HCT116 (cell line): ENCODE data around the gene SEPHS1. TPM values are rescaled to one million over a fixed set of nuclear protein-coding genes. Genes with fewer than 3 reads are reported as not detected.
A peak's percentile ranks its signal among the peaks of the same experiment; 100 is the strongest.
"Not testable (repeated sequence)": the region's sequence is repeated elsewhere in the genome, so short reads cannot be mapped to it uniquely, and the experiment has no call there.

Experiments used
- ATAC-seq: fragments of 200-7000 bp; cut with Tn5 transposase; 2 replicates; pipeline ENCODE4 v1.9.1; 2020; ENCODE audit warnings: mild to moderate bottlenecking, moderate library complexity
- BruUV-seq: library from RNA; stranded (reverse); fragments of 400-500 nt; replicated peaks from 2 replicates; lab custom pipeline; 2021; lab: Mats Ljungman, UMichigan
- CTCF ChIA-PET: fragments of 300-600 bp; sonication (Branson Sonifier 250); formaldehyde crosslinking; loops from one replicate; lab custom pipeline; 2021; ENCODE audit warnings: antibody characterized with exemption; lab: Charles Lee
- POLR2A ChIA-PET: fragments of 300-600, 350-600 bp; sonication (Branson Sonifier 250); formaldehyde crosslinking; loops from one replicate; lab custom pipeline; 2021; ENCODE audit warnings: antibody characterized with exemption; lab: Charles Lee
- RAD21 ChIA-PET, 2 experiments: fragments of 300-600 bp; sonication (Branson Sonifier 250); formaldehyde crosslinking; loops; one replicate each; lab custom pipeline; 2023; ENCODE audit warnings: low total read pairs in 2 of 2; ENCODE audit not compliant: uncharacterized antibody in 2 of 2, unreplicated experiment in 2 of 2, low non-redundant PET in 1 of 2; lab: Charles Lee
- DNase-seq: peaks from one replicate; pipeline ENCODE4 v3.0.0-alpha.2; 2010; ENCODE audit warnings: low read depth, low spot score
- H2AFZ ChIP-seq: fragments of 200-600 bp; shearing (Covaris generic), sonication (generic); 2 replicates; pipeline ENCODE4 v1.6.1; 2017; ENCODE audit warnings: low read depth, mixed run types, mixed read lengths, antibody characterized with exemption, low read length; ENCODE audit not compliant: poor library complexity, severe bottlenecking
- H3K27ac ChIP-seq: 2 replicates; pipeline ENCODE4 v1.5.1; 2012; ENCODE audit warnings: low read depth, low read length
- H3K27me3 ChIP-seq: fragments of 200-600 bp; sonication (generic); 2 replicates; pipeline ENCODE4 v1.6.1; 2016; ENCODE audit warnings: mixed run types, low read length, mixed read lengths; ENCODE audit not compliant: insufficient read depth
- H3K36me3 ChIP-seq, 2 experiments: fragments of 200-500 bp in 1 of 2; fragments of 200-600 bp in 1 of 2; sonication (Bioruptor generic) in 1 of 2; sonication (generic) in 1 of 2; 2 replicates each; pipeline versions ENCODE4 v1.5.1 to v1.6.1; 2014 to 2016; ENCODE audit warnings: low read length in 2 of 2, inconsistent platforms in 1 of 2, mixed read lengths in 1 of 2, mixed run types in 1 of 2; ENCODE audit not compliant: insufficient read depth in 2 of 2, control insufficient read depth in 1 of 2
- H3K4me1 ChIP-seq, 2 experiments: fragments of 200-600 bp in 1 of 2; sonication (generic) in 1 of 2; 2 replicates each; pipeline versions ENCODE4 v1.5.1 to v1.6.1; 2012 to 2017; ENCODE audit warnings: low read length in 2 of 2, inconsistent platforms in 1 of 2, mild to moderate bottlenecking in 1 of 2, mixed read lengths in 1 of 2, mixed run types in 1 of 2, moderate library complexity in 1 of 2; ENCODE audit not compliant: insufficient read depth in 2 of 2, control insufficient read depth in 1 of 2
- H3K4me2 ChIP-seq: fragments of 200-600 bp; sonication (generic); 2 replicates; pipeline ENCODE4 v1.6.1; 2017; ENCODE audit warnings: mixed run types, low read length, mixed read lengths
- H3K4me3 ChIP-seq, 2 experiments: fragments of 200-600 bp in 1 of 2; sonication (generic) in 1 of 2; replicated peaks in 1 of 2; 2 replicates each; pipeline ENCODE4 v1.5.1; 2011 to 2016; ENCODE audit warnings: low read length in 2 of 2, control low read depth in 1 of 2, low read depth in 1 of 2, mild to moderate bottlenecking in 1 of 2, mixed read lengths in 1 of 2, mixed run types in 1 of 2
- H3K79me2 ChIP-seq: fragments of 200-600 bp; sonication (generic); 2 replicates; pipeline ENCODE4 v1.6.1; 2017; ENCODE audit warnings: mild to moderate bottlenecking, mixed run types, low read length, moderate library complexity, mixed read lengths; ENCODE audit not compliant: insufficient read depth
- H3K9ac ChIP-seq: fragments of 200-600 bp; sonication (generic); 2 replicates; pipeline ENCODE4 v1.6.1; 2016; ENCODE audit warnings: low read length, mixed read lengths
- H3K9me2 ChIP-seq: fragments of 200-600 bp; sonication (generic), shearing (Covaris generic); 2 replicates; pipeline ENCODE4 v1.6.1; 2017; ENCODE audit warnings: mixed run types, mild to moderate bottlenecking, moderate library complexity; ENCODE audit not compliant: insufficient read depth
- H3K9me3 ChIP-seq, 2 experiments: fragments of 200-500 bp in 1 of 2; fragments of 200-600 bp in 1 of 2; sonication (Bioruptor generic) in 1 of 2; sonication (generic) in 1 of 2; 2 replicates each; pipeline ENCODE4 v1.6.1; 2014 to 2017; ENCODE audit warnings: low read length in 2 of 2, mixed read lengths in 2 of 2, inconsistent platforms in 1 of 2, low read depth in 1 of 2, mild to moderate bottlenecking in 1 of 2, mixed run types in 1 of 2, moderate library complexity in 1 of 2; ENCODE audit not compliant: control insufficient read depth in 1 of 2, insufficient read depth in 1 of 2
- H4K20me1 ChIP-seq: fragments of 200-600 bp; sonication (generic), shearing (Covaris generic); 2 replicates; pipeline ENCODE4 v1.6.1; 2017; ENCODE audit warnings: mixed run types, mild to moderate bottlenecking, moderate library complexity; ENCODE audit not compliant: insufficient read depth
- ATF3 ChIP-seq: IDR thresholded peaks from 2 replicates; pipeline ENCODE4 v1.6.1; 2012
- CBX3 ChIP-seq: IDR thresholded peaks from 2 replicates; pipeline ENCODE4 v1.6.1; 2012; ENCODE audit warnings: low read depth
- CEBPB ChIP-seq: IDR thresholded peaks from 2 replicates; pipeline ENCODE4 v1.6.1; 2012; ENCODE audit warnings: low read depth
- EGR1 ChIP-seq: IDR thresholded peaks from 2 replicates; pipeline ENCODE4 v1.6.1; 2012; ENCODE audit warnings: low read depth
- EZH2 ChIP-seq: fragments of 200-600 bp; sonication (generic); IDR thresholded peaks from 2 replicates; pipeline ENCODE4 v1.6.1; 2017; ENCODE audit warnings: antibody characterized with exemption, mixed run types
- EZH2phosphoT487 ChIP-seq: fragments of 200-600 bp; IDR thresholded peaks from 2 replicates; pipeline ENCODE4 v1.6.1; 2018; ENCODE audit warnings: antibody characterized with exemption, borderline replicate concordance
- FOSL1 ChIP-seq: IDR thresholded peaks from 2 replicates; pipeline ENCODE4 v1.6.1; 2012; ENCODE audit warnings: low read depth
- RAD21 ChIP-seq: IDR thresholded peaks from 2 replicates; pipeline ENCODE4 v1.6.1; 2012; ENCODE audit warnings: low read depth, mild to moderate bottlenecking
- SIN3A ChIP-seq: IDR thresholded peaks from 2 replicates; pipeline ENCODE4 v1.6.1; 2012; ENCODE audit warnings: low read depth
- SP1 ChIP-seq: IDR thresholded peaks from 2 replicates; pipeline ENCODE4 v1.6.1; 2012; ENCODE audit warnings: low read depth
- SRF ChIP-seq: IDR thresholded peaks from 2 replicates; pipeline ENCODE4 v1.6.1; 2012; ENCODE audit warnings: low read depth
- YY1 ChIP-seq: IDR thresholded peaks from 2 replicates; pipeline ENCODE4 v1.6.1; 2011; ENCODE audit warnings: low read length, low read depth, moderate library complexity, mild to moderate bottlenecking; ENCODE audit not compliant: insufficient replicate concordance; ENCODE audit errors: extremely low read depth
- ZNF274 ChIP-seq: fragments of 200-500 bp; sonication (Bioruptor generic); IDR thresholded peaks from 2 replicates; pipeline ENCODE4 v1.6.1; 2014; ENCODE audit warnings: mild to moderate bottlenecking, low read depth, low read length, inconsistent platforms
- intact Hi-C: fragments of 100-400 bp; cut with micrococcal nuclease; formaldehyde crosslinking; loops from 2 replicates; pipeline ENCODE4 v1.10.0; 2022
- total RNA-seq: library from RNA; stranded (reverse); gene quantifications from one replicate; pipeline ENCODE4 v1.2.1, GENCODE V29; 2021; ENCODE audit not compliant: unreplicated experiment
- TF ChIP-seq, protein P1 (sequence below): IDR thresholded peaks from 2 replicates; pipeline ENCODE4 v1.6.1; 2012
- TF ChIP-seq, protein P2 (sequence below), 3 experiments: fragments of 200-600 bp in 1 of 3; sonication (generic) in 1 of 3; IDR thresholded peaks in 2 of 3; conservative IDR thresholded peaks in 1 of 3; 2 replicates each; pipeline ENCODE4 v1.5.1; 2012 to 2017; ENCODE audit warnings: low read depth in 2 of 3, low read length in 2 of 3, antibody characterized with exemption in 1 of 3, borderline replicate concordance in 1 of 3, control low read depth in 1 of 3, mild to moderate bottlenecking in 1 of 3, mixed read lengths in 1 of 3, mixed run types in 1 of 3, moderate library complexity in 1 of 3; ENCODE audit not compliant: insufficient read depth in 1 of 3

The SEPHS1 gene
- total RNA-seq, 1 experiment from 2014 or later = 51.7 TPM

DNA sequence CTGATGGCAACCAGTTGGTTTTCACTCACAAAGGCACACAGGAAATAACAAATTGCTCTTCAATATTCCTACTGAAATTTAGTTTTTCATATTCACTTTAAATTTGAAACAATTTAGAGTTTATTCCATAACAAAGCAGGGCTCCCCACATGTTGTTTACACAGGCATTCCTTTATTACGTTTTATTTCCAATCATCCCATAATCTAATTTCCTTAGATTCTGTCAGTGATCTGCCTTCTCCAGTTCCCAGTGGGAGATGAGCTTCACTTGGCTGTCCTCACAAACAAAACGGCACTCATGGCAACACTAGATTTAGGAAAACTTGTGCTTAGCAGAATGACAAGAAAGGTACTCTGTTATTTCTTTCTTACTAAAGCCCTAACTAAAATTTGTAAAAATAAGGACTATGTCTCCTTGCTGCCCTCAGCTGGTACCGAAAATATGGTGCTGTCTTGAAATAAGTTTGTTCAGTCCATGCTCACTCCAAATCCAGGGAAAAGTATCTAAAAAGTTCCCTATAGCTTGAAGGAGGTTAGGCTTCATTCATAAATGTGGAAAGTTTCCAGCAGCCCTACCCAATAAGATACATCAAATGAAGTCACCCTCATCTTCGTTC lies 71.2 kb downstream of the SEPHS1 start:
- Histone ChIP-seq H3K27ac (no peak overlapping the region), H3K36me3 (no peaks in the 10 kb centered on the region; a peak in 1 of 4 replicates), H2AFZ (no peak overlapping the region), H3K4me3 (no peak overlapping the region), H4K20me1 (no peaks in the 10 kb centered on the region), H3K79me2 (no peaks in the 10 kb centered on the region), H3K9me2 (no peaks in the 10 kb centered on the region), H3K27me3 (no peaks in the 10 kb centered on the region), H3K9me3 (no peaks in the 10 kb centered on the region), H3K4me1 (peaks cover 0 to 2% of the 10 kb centered on the region in 2 experiments; a peak in 1 of 4 replicates), H3K4me2 (no peak overlapping the region), H3K9ac (no peak overlapping the region)
- intact Hi-C loops = no loop called here
- ChIA-PET RAD21 (no interaction called here), POLR2A (no interaction called here), CTCF (no interaction called here)
- TF ChIP-seq, protein P1, sequence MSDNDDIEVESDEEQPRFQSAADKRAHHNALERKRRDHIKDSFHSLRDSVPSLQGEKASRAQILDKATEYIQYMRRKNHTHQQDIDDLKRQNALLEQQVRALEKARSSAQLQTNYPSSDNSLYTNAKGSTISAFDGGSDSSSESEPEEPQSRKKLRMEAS = no peak
- TF ChIP-seq SP1 (no peak), EZH2 (no peak), SIN3A (no peak), CBX3 (no peak), EZH2phosphoT487 (no peak), ATF3 (no peak), RAD21 (0 out of 2 replicates have a peak, but pooled peaks have one; percentile 24), CEBPB (no peak), EGR1 (no peak), FOSL1 (no peak), SRF (no peak), YY1 (no peak), ZNF274 (no peak)
- TF ChIP-seq, protein P2, sequence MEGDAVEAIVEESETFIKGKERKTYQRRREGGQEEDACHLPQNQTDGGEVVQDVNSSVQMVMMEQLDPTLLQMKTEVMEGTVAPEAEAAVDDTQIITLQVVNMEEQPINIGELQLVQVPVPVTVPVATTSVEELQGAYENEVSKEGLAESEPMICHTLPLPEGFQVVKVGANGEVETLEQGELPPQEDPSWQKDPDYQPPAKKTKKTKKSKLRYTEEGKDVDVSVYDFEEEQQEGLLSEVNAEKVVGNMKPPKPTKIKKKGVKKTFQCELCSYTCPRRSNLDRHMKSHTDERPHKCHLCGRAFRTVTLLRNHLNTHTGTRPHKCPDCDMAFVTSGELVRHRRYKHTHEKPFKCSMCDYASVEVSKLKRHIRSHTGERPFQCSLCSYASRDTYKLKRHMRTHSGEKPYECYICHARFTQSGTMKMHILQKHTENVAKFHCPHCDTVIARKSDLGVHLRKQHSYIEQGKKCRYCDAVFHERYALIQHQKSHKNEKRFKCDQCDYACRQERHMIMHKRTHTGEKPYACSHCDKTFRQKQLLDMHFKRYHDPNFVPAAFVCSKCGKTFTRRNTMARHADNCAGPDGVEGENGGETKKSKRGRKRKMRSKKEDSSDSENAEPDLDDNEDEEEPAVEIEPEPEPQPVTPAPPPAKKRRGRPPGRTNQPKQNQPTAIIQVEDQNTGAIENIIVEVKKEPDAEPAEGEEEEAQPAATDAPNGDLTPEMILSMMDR (IDR thresholded peaks at IDR 0.05 in 2 of 3, conservative IDR thresholded peaks at IDR 0.05 in 1 of 3; ENCODE audit: borderline replicate concordance in 1 of 3, insufficient read depth in 1 of 3, low read depth in 2 of 3, low read length in 2 of 3) = peak in 2 of 3 experiments; percentile 15 to 18; a peak in 1 of 6 replicates
- ATAC-seq (no peak), DNase-seq (no peak)
- no TSS peak for BruUV-seq

- BruUV-seq, H3K9ac ChIP-seq, H3K9me3 ChIP-seq, RAD21 ChIA-PET, intact Hi-C loops, H3K36me3 ChIP-seq, H3K4me2 ChIP-seq, ATAC-seq, DNase-seq, H3K27ac ChIP-seq, H2AFZ ChIP-seq, H4K20me1 ChIP-seq, CTCF ChIA-PET, H3K9me2 ChIP-seq, H3K79me2 ChIP-seq, H3K27me3 ChIP-seq, H3K4me3 ChIP-seq, H3K4me1 ChIP-seq, POLR2A ChIA-PET: not testable (repeated sequence)
Observed at GRCh38 chr10:13276146-13276545, 71.9 kb downstream of the SEPHS1 start.
